GM21528 (cell line): Measurements from ENCODE around the gene C1QL1.
"Not testable (repeated sequence)": the region's sequence is repeated elsewhere in the genome, so short reads cannot be mapped to it uniquely, and the experiment has no call there.

Experiments
- ATAC-seq: cut with Tn5 transposase; IDR thresholded peaks from one replicate; pipeline ENCODE4 v1.9.1; 2021; ENCODE audit warnings: mild to moderate bottlenecking, moderate library complexity; ENCODE audit not compliant: unreplicated experiment, low FRiP score

C1QL1 gene

GRCh38 chr17:44966348-44967025 is 1.6 kb downstream of the C1QL1 start:
- no peak for ATAC-seq

- no peak for ATAC-seq
Observed at GRCh38 chr17:44965481-44966234, 2.4 kb downstream of the C1QL1 start.

DNA sequence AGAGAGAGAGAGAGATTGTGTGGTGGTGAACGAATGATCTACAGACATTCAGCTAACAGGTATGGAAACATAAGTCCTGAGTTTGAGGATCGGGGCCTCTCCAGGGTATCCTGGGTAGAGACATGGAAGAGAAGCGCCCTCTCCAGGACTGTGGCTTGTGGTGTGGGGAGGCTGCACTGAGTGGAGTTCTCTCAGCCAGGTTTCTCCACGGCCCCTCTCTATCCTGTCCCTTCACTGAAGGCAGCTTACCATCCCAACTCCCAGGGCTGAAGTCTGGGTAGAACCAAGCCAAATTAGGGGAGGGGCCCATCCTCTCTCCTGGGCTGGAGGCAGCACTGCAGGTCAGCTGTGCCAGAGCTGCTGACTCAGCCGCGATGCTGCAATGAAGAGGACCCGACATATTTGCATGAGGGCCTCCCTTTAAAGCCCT is 6.2 kb downstream of the C1QL1 start:
- ATAC-seq: no peak

DNA sequence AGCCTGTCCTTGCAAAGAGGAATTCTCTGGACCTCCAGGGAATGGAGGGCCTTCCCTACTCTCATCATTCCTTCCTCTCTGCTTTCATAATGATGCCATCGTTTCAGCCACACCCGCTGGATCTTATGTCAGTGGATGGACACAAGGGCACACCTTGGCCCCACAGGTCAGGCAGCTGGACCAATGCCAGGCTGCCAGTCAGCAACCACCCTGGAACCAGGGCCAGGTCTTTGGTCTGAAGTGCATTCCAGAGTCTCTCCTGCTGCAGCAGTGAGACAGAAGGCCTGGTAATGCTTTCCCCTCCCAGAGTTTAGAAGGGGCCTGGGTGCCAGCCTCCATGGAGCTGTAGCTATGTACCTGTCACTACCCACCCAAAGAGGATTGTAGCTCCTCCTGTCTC is 7.4 kb downstream of the C1QL1 start:
- no peak for ATAC-seq

DNA sequence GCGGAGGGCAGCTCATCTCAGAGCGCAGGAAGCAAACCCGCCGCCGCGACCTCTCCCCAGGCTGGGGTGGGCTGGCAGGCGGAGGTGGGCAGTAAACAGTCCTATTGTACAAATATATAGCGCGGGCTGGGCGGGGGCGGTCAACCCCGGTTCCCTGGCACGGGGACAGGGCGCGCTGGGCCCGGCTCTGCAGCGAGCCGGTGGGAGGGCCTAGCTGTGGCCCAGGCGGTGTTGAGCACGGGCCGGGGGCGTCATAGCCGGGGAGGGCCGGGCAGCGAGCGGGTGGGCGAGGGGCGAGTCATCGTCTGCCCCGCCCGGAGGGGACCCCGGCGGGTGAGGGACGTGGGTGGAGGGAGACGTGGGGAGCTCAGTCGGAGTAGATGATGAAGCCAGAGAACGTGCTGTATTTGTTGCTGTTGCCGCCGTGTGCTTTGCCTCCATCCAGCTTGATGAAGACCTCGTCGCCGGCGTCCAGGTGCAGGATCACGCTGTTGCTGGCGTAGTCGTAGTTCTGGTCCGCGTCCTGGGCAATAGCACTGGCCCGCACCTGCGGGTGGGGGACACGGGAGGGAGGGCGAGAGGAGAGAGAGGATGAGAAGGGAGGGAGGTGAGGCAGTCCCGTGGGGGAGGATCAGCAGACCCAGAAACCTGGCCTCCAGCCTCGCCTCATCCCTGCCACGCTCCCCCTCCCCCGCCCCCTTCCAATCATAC is 8.1 kb downstream of the C1QL1 start:
- no peak for ATAC-seq

GRCh38 chr17:44956998-44957981 is 10.8 kb downstream of the C1QL1 start:
- no peak for ATAC-seq

GRCh38 chr17:44955674-44956425 is 12.3 kb downstream of the C1QL1 start:
- ATAC-seq: no peak

DNA sequence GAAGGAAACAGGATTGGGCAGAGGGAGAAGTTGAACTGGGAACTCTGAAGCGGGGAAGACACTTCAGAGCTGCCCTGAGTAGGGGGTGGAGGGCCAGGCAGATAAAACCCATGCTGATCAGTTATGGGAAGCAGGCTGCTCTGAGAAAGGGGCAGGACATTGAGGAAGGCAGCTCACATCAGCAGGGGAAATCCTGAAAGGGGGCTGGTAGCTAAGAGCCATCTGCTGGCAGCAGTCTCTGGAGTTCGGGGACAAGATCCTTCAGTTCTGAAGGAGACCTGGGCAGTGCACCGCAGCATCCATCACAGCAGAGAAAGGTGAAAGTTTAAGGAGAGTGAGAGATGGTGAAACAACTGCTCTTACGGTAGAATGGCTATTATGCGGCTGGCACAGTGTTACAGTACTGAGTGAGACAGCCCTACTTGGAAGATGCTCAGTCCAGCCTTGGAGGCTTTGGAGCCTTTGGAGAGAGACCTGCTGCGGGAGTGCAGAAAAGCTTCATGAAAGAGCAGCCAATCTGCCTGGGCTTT is 15.1 kb downstream of the C1QL1 start:
- no peak for ATAC-seq

GRCh38 chr17:44948315-44948795 is 19.7 kb downstream of the C1QL1 start:
- no peak for ATAC-seq

- ATAC-seq: peak; percentile 82
Observed at GRCh38 chr17:44947461-44948314, 20.4 kb downstream of the C1QL1 start, which contains the start of gene KIF18B. Gene KIF18B, minus strand, starts transcription at chr17:44947773. Its CDS starts 11,429 bp downstream, at chr17:44936344.

GRCh38 chr17:44945652-44946051 is 22.5 kb downstream of the C1QL1 start:
- not testable (repeated sequence) for ATAC-seq

DNA sequence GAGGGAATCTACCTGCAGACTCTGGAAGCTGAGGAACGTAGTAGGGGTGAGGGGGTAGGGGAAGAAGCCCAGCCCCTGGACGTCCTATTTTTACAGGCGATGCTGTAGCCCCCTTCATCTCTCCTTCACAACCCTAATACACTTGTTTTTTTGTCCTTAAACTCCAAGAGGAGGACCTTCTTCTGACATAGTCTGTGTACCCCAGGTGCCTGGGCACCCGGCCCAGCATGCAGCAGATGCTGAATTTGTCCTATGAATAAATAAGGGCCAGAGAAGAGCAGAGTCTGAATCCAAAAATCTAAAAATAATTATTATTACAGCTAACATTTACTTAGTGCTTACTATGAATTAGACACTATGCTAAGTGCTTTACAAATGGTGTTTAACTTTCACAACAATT is 25.6 kb downstream of the C1QL1 start:
- ATAC-seq: no peak

- no peak for ATAC-seq
Observed at GRCh38 chr17:44941712-44942331, 26.3 kb downstream of the C1QL1 start.

GRCh38 chr17:44940768-44941167 is 27.3 kb downstream of the C1QL1 start:
- no peak for ATAC-seq

- ATAC-seq: no peak
Observed at GRCh38 chr17:44940317-44940716, 27.8 kb downstream of the C1QL1 start.

DNA sequence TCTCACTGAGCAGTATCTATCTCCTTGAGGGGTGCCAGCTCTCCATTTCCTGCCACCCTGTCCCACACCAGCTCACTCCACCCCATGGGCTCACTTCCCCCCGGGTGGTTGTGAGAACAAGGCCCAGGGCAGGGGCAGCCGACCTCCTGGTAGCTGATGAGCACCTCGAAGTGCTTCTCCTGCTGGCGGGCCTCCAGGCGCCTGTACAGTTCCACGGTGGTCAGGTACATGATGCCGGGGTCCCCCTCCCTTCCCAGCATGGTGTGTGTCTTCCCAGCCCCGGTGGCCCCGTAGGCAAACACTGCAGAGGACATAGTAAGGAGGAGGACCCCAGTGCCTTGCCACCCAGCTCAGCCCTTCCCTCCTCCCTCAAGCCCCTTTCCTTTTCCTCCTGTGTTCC is 33.0 kb downstream of the C1QL1 start:
- ATAC-seq: no peak

- ATAC-seq: no peak
Observed at GRCh38 chr17:44934745-44935105, 33.4 kb downstream of the C1QL1 start.
